SH-SY5Y (cell line): Measurements from ENCODE around the gene NELL2.

ENCODE experiments used
- GATA2 ChIP-seq: IDR thresholded peaks from 2 replicates; pipeline ENCODE4 v1.6.1; 2011; ENCODE audit warnings: mild to moderate bottlenecking, low read depth, low read length
- GATA3 ChIP-seq: IDR thresholded peaks from 2 replicates; pipeline ENCODE4 v1.6.1; 2011; ENCODE audit warnings: low read depth, mild to moderate bottlenecking, low read length, moderate library complexity

The NELL2 gene

GRCh38 chr12:44859998-44860689 lies 16.0 kb downstream of the NELL2 start:
- TF ChIP-seq GATA2 (no peak), GATA3 (no peak)

GRCh38 chr12:44858226-44858855 lies 17.8 kb downstream of the NELL2 start:
- TF ChIP-seq GATA3 (no peak), GATA2 (no peak)

- TF ChIP-seq GATA3 (no peak), GATA2 (no peak)
These were observed 23.6 kb downstream of the NELL2 start for GRCh38 chr12:44852483-44852882.

- TF ChIP-seq GATA3, result no peak
These were observed 24.5 kb downstream of the NELL2 start for GRCh38 chr12:44851586-44851985.

GRCh38 chr12:44848703-44849085 lies 27.4 kb downstream of the NELL2 start:
- TF ChIP-seq GATA2, result no peak
- no peak for TF ChIP-seq GATA3

- TF ChIP-seq GATA2 (no peak), GATA3 (no peak)
These were observed 28.0 kb downstream of the NELL2 start for GRCh38 chr12:44847888-44848702.

- TF ChIP-seq GATA3, result no peak
- TF ChIP-seq GATA2, result no peak
These were observed 28.7 kb downstream of the NELL2 start for GRCh38 chr12:44847403-44847802.

- TF ChIP-seq GATA3 (no peak), GATA2 (no peak)
These were observed 29.3 kb downstream of the NELL2 start for GRCh38 chr12:44846826-44847225.

- TF ChIP-seq GATA2, result no peak
These were observed 33.4 kb downstream of the NELL2 start for GRCh38 chr12:44842669-44843068.

- TF ChIP-seq GATA3 (no peak), GATA2 (no peak)
These were observed 36.3 kb downstream of the NELL2 start for GRCh38 chr12:44839785-44840184.

- TF ChIP-seq GATA3, result no peak
These were observed 38.9 kb downstream of the NELL2 start for GRCh38 chr12:44837114-44837755.

GRCh38 chr12:44835641-44836379 lies 40.3 kb downstream of the NELL2 start:
- TF ChIP-seq GATA2 (no peak), GATA3 (no peak)

- no peak for TF ChIP-seq GATA3
- no peak for TF ChIP-seq GATA2
These were observed 42.6 kb downstream of the NELL2 start for GRCh38 chr12:44833561-44833960.

GRCh38 chr12:44830566-44831055 lies 45.5 kb downstream of the NELL2 start:
- TF ChIP-seq GATA2 (no peak), GATA3 (no peak)

- no peak for TF ChIP-seq GATA3
- no peak for TF ChIP-seq GATA2
These were observed 47.1 kb downstream of the NELL2 start for GRCh38 chr12:44829045-44829444.
